Heart left ventricle (tissue), 13 donors: ENCODE measurements around the gene CGRRF1.

Source experiments
- CTCF ChIP-seq, 12 donors: fragments of 200-600 bp; sonication (generic) in 4 of 12; IDR thresholded peaks; one replicate each; pipeline versions ENCODE4 v1.5.0 to v1.8.0; 2018 to 2022; ENCODE audit warnings: antibody characterized with exemption in 12 of 12, mild to moderate bottlenecking in 5 of 12
- POLR2A ChIP-seq, 2 donors: fragments of 450-650 bp; IDR thresholded peaks; one replicate each; pipeline ENCODE4 v1.6.1; 2017; ENCODE audit warnings: antibody characterized with exemption in 2 of 2, mild to moderate bottlenecking in 2 of 2, moderate library complexity in 2 of 2
- donor health status: ischemic (EF 13 %, LVEDD 7.1; RV severe dilation, severe dysfunction).
- donor health status: DM: no; HTN: yes; CAD: no.
- donor health status: DM: no; HTN: no; CAD: no.
- donor health status: ischemic (EF 25% LVEDD 6.9; RV normal size, moderate dysfunction).
- donor health status: ischemic (EF 25% LVEDD 5.7; RV mildly dilated, moderate dysfunction).
- donor health status: ischemic (EF 35%, LVEDD 5.7; RV mildly dilated, moderate dysfunction).
- donor health status: nonischemic (EF 11% LVEDD 7.7; RV severe dilation, severe dysfunction).
- donor health status: DM: yes; HTN: yes; CAD: no.
- donor health status: PGD.
- donor health status: ischemic (EF 29% LVEDD 5.4; RV normal size, mild dysfunction).
- donor health status: nonischemic (EF 23%, LVEDD 6.1; RV moderate dilation, normal function).

- TF ChIP-seq CTCF (IDR thresholded peaks at IDR 0.05) (no peak), POLR2A (IDR thresholded peaks at IDR 0.05) (no peak)
Observed at GRCh38 chr14:54538055-54538454, 28.3 kb downstream of the CGRRF1 start.
